Esophagus muscularis mucosa (tissue), 4 donors: ENCODE measurements around the gene ZNF546.

Experiments
- EP300 ChIP-seq: sonication (generic); formaldehyde crosslinking; IDR thresholded peaks from one replicate; pipeline ENCODE4 v1.6.1; 2017; ENCODE audit warnings: antibody characterized with exemption
- POLR2A ChIP-seq: fragments of 450-650 bp; IDR thresholded peaks from one replicate; pipeline ENCODE4 v1.6.1; 2017; ENCODE audit warnings: antibody characterized with exemption, moderate library complexity, mild to moderate bottlenecking, low read depth
- POLR2AphosphoS5 ChIP-seq, 2 donors: sonication (generic); formaldehyde crosslinking; IDR thresholded peaks; one replicate each; pipeline ENCODE4 v1.6.1; 2017; ENCODE audit warnings: antibody characterized with exemption in 2 of 2
- TF ChIP-seq, protein P1 (sequence below), 3 experiments: fragments of 200-600 bp in 2 of 3; fragments of 450-650 bp in 1 of 3; sonication (generic) in 2 of 3; IDR thresholded peaks; one replicate each; pipeline ENCODE4 v1.5.1; 2017 to 2019; ENCODE audit warnings: antibody characterized with exemption in 3 of 3, mild to moderate bottlenecking in 2 of 3, moderate library complexity in 1 of 3

DNA sequence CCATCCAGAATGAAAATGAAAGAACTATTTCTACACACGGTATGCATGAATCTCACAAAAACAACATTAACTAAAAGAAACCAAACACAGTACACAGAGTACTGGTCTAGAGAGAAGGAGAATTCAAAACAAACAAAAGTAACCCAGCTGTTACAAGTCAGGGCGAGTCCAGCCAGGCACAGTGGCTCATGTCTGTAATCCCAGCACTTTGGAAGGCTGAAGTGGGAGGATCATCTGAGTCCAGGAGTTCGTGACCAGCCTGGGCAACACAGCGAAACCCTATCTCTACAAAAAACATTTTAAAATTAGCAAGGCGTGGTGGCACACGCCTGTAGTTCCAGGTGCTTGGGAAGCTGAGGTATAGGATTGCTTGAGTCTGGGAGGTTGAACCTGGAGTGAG lies 27.6 kb upstream of the ZNF546 start:
- TF ChIP-seq POLR2AphosphoS5 (IDR thresholded peaks at IDR 0.05) (no peak), EP300 (no peak), POLR2A (no peak)
- TF ChIP-seq, protein P1, sequence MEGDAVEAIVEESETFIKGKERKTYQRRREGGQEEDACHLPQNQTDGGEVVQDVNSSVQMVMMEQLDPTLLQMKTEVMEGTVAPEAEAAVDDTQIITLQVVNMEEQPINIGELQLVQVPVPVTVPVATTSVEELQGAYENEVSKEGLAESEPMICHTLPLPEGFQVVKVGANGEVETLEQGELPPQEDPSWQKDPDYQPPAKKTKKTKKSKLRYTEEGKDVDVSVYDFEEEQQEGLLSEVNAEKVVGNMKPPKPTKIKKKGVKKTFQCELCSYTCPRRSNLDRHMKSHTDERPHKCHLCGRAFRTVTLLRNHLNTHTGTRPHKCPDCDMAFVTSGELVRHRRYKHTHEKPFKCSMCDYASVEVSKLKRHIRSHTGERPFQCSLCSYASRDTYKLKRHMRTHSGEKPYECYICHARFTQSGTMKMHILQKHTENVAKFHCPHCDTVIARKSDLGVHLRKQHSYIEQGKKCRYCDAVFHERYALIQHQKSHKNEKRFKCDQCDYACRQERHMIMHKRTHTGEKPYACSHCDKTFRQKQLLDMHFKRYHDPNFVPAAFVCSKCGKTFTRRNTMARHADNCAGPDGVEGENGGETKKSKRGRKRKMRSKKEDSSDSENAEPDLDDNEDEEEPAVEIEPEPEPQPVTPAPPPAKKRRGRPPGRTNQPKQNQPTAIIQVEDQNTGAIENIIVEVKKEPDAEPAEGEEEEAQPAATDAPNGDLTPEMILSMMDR (IDR thresholded peaks at IDR 0.05), result no peak
